Aorta (tissue), 5 donors: ENCODE results near the gene NRG3. TPM values are rescaled to one million over a fixed set of nuclear protein-coding genes. Genes with fewer than 3 reads are reported as not detected.

Experiments used
- ATAC-seq: fragments of 200-7000 bp; cut with Tn5 transposase; one replicate; pipeline ENCODE4 v1.9.1; 2022; ENCODE audit warnings: moderate library complexity; ENCODE audit not compliant: low FRiP score
- DNase-seq, 2 donors: peaks; one replicate each; pipeline ENCODE4 v3.0.0-alpha.2; 2020
- H3K27ac ChIP-seq, 2 donors: one replicate each; pipeline ENCODE4 v1.5.1; 2013; ENCODE audit warnings: low read length in 2 of 2, mild to moderate bottlenecking in 2 of 2, moderate library complexity in 2 of 2, control low read depth in 1 of 2, inconsistent platforms in 1 of 2, low read depth in 1 of 2
- H3K27me3 ChIP-seq, 2 donors: one replicate each; pipeline ENCODE4 v1.6.1; 2013; ENCODE audit warnings: control low read depth in 1 of 2, low read length in 1 of 2, mild to moderate bottlenecking in 1 of 2, moderate library complexity in 1 of 2; ENCODE audit not compliant: insufficient read depth in 2 of 2, control insufficient read depth in 1 of 2
- H3K36me3 ChIP-seq, 2 donors: one replicate each; pipeline ENCODE4 v1.6.1; 2013; ENCODE audit warnings: control low read depth in 1 of 2, low read length in 1 of 2, mild to moderate bottlenecking in 1 of 2; ENCODE audit not compliant: insufficient read depth in 2 of 2, control insufficient read depth in 1 of 2
- H3K4me1 ChIP-seq, 2 donors: one replicate each; pipeline ENCODE4 v1.6.1; 2013; ENCODE audit warnings: low read length in 2 of 2, control low read depth in 1 of 2, mild to moderate bottlenecking in 1 of 2, moderate library complexity in 1 of 2; ENCODE audit not compliant: insufficient read depth in 2 of 2, control insufficient read depth in 1 of 2
- H3K4me3 ChIP-seq, 2 donors: one replicate each; pipeline ENCODE4 v1.5.1; 2013; ENCODE audit warnings: low read length in 2 of 2, control low read depth in 1 of 2, mild to moderate bottlenecking in 1 of 2
- H3K9me3 ChIP-seq: one replicate; pipeline ENCODE4 v1.6.1; 2013; ENCODE audit warnings: mild to moderate bottlenecking, low read length; ENCODE audit not compliant: control insufficient read depth
- WGBS, 2 donors: extraction: QIAGEN DNeasy Blood & Tissue Kit; methylation state at CpG; one replicate each; pipeline ENCODE4 v1.1.7; 2013; 5-methylcytosine and 5-hydroxymethylcytosine counted together
- intact Hi-C, 2 donors: fragments of 100-400 bp; cut with DNase I; formaldehyde crosslinking; loops; one replicate each; pipeline versions ENCODE4 v1.14.2 to v1.15.0; 2022
- polyA plus RNA-seq, 2 donors: library from polyadenylated mRNA; stranded (reverse); fragments of 200-250 nt; gene quantifications; one replicate each; pipeline ENCODE4 v1.2.3, GENCODE V29; 2013
- total RNA-seq, 2 donors: library from RNA; stranded (reverse); fragmentation: NEBNext Ultra II Directional; extraction: Animal tissue kit (Norgen Biotek cat#: 25700); gene quantifications; one replicate each; pipeline ENCODE4 v1.2.1, GENCODE V29; 2021
- donor health status: healthy with polysubstance abuse.
- donor health status: Bipolar disorder and iron deficiency.
- donor health status: DM: no; HTN: no; CAD: no.
- donor health status: DM: no; HTN: no; CAD: no.
- donor health status: DM: yes; HTN: yes; CAD: no.

Gene NRG3
- total and polyA plus RNA-seq, 4 donors: 0.50 to 1.1 (median 0.84) TPM

DNA sequence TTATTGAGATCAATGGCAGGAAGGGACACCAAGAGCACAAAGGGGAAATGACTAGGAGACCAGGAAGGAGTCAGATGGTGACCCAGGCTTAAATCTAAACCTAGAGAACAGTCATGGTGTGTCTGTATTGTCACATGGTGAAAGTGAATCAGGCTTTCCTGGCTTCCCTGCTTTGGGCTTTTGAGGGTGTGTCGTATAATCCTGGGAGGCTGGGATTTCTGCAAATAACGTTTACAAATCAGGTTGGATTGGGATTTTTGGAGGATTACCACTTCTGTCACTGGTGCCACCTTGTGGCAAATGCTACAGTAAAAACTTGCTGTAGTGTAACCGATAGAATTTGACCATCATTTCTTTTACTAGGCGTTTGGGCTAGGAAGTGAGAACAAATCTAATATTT is 502.6 kb downstream of the NRG3 start:
- Histone ChIP-seq H3K36me3 (no peaks in the 10 kb centered on the region), H3K9me3 (no peaks in the 10 kb centered on the region), H3K4me1 (peaks cover 0 to 4% of the 10 kb centered on the region in 2 donors), H3K27me3 (no peaks in the 10 kb centered on the region), H3K27ac (no peak overlapping the region), H3K4me3 (no peak overlapping the region)
- 48 to 52% methylated on average over 4 of the region's 4 CpGs for WGBS, 2 donors
- intact Hi-C loops: no loop called here
- no peak for DNase-seq
- ATAC-seq: no peak

DNA sequence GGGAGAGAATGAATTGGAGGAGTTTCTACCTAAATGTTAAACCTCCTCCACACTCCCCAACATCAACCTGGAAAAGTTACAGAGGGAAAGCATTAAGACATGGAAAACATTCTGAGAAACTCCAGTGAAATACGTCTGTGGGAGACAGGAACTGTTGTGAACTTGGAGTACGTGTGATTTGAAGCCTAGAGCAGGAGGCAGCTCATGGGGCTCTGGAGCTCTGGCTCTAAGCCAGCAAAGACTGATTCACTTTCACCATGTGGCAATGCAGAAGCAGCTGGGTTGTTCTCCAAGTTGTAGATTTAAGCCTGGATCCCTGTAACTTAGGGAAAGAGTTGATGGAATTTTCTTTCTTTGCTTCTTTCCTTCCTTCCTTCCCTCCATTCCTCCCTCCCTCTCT is 503.2 kb downstream of the NRG3 start:
- intact Hi-C loops: no loop called here
- Histone ChIP-seq H3K4me1 (peaks cover 0 to 4% of the 10 kb centered on the region in 2 donors), H3K27ac (no peak overlapping the region), H3K9me3 (no peaks in the 10 kb centered on the region), H3K4me3 (no peak overlapping the region), H3K36me3 (no peaks in the 10 kb centered on the region), H3K27me3 (no peaks in the 10 kb centered on the region)
- ATAC-seq: peak; percentile 64
- WGBS, 2 donors: 5% methylated on average over 2 of the region's 2 CpGs
- peak in 1 of 2 donors; percentile 61 for DNase-seq

DNA sequence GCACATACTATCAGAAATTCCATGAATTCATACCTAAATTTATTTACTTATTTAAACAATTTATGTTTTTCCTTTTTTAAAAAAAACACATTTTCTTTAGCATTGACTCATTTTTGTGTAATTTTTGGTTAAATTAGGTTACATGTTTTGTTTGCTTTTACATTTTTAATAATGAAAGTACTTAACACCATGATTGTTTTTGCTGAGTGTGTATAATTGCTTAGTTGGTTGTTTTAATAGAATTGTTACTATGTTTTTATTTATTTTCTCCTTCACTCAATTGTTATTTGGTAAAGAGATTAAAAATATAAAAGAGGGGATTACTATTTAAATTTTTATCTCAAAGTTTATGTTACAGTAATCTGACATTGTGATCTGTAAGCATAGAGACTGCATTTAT is 508.4 kb downstream of the NRG3 start:
- H3K36me3 ChIP-seq: no peaks in the 10 kb centered on the region
- no peaks in the 10 kb centered on the region for H3K4me1 ChIP-seq
- no peaks in the 10 kb centered on the region for H3K9me3 ChIP-seq
- no peak for ATAC-seq
- no peak overlapping the region for H3K4me3 ChIP-seq
- intact Hi-C loops: no loop called here
- H3K27me3 ChIP-seq: no peaks in the 10 kb centered on the region
- no peak overlapping the region for H3K27ac ChIP-seq
- DNase-seq: no peak

DNA sequence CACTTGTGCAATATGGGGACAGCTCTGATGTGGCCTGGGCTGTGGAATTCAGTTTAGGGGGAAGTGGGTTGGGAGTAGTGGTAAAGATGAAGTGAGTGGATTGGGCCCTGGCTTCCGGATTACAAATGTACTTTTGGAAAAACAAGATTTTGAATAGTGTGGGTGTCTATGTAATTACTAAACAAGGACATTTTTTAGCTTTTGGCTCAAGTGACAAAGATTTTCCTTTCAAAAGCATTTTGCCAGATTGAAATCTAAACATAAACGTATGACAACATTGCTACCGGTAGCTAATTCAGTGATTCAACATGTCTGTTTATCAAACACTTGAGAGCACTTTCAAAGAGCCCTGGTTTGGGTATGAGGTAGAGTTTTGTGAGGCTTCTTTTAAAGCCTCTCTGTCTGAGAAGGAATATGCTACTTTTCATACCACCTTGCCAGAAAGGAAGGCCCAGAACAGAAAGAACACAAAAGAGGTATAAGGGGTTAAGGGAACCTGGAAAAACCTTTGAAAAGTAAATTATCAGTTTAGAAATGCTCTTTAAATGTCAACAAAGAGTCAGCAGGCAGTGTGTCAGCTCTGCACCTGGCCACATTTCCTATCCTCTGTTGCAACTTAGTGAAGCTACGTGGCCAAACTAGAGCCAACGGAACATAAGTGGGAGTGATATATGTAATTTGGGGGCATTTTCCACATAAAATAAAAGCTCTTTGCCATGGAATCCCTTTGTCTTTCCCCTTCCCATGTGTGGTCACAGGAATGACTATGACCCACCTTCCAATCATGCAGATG is 516.1 kb downstream of the NRG3 start:
- intact Hi-C loops: no loop called here
- Histone ChIP-seq H3K27ac (no peak overlapping the region), H3K4me3 (no peak overlapping the region), H3K27me3 (no peaks in the 10 kb centered on the region), H3K4me1 (no peaks in the 10 kb centered on the region), H3K36me3 (no peaks in the 10 kb centered on the region), H3K9me3 (no peaks in the 10 kb centered on the region)
- ATAC-seq: no peak
- WGBS, 2 donors: 73 to 77% methylated on average over 5 of the region's 5 CpGs
- no peak for DNase-seq

DNA sequence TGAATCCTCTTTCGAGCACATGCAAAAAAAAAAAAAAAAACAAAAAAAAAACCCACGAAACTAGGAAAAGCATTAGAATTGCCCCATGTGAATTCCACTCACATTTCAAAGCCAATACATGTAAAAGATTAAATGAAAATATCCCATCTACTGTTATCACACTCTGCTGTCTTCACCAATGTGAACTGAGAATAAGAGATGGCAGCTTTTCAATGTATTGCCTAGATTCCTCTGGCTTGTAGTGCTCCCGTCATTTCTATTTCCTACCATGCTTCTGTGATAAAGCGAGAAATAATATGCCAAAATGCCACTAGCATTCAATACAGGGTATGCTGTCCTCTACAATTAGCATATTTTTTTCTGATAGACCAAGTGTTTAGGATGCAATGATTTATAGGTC is 517.0 kb downstream of the NRG3 start:
- H3K4me1 ChIP-seq: no peaks in the 10 kb centered on the region
- no peak overlapping the region for H3K27ac ChIP-seq
- H3K27me3 ChIP-seq: no peaks in the 10 kb centered on the region
- no peak overlapping the region for H3K4me3 ChIP-seq
- H3K36me3 ChIP-seq: no peaks in the 10 kb centered on the region
- WGBS, 2 donors: 61 to 79% methylated on average over 4 of the region's 4 CpGs
- no peak for DNase-seq
- H3K9me3 ChIP-seq: no peaks in the 10 kb centered on the region
- no peak for ATAC-seq
- intact Hi-C loops: no loop called here

DNA sequence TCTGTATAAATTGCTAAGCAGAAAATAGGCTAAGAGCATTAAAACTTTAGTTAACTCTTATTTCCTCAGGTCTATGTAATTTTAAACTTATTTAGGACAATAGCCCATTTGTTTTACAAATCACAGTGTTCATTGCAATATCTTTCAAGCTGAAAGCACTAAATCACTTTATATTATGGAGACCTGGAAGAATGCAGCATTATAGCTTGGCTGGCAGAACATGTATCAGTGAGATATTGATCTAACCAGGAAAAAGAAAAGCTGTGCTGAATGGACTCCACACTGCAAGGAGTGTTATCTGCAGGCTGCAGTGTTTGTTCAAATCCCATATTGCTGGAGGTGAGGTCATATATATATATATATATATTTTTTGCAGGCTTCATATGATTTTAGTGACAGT is 517.5 kb downstream of the NRG3 start:
- Histone ChIP-seq H3K27me3 (no peaks in the 10 kb centered on the region), H3K36me3 (no peaks in the 10 kb centered on the region), H3K4me1 (no peaks in the 10 kb centered on the region), H3K27ac (no peak overlapping the region), H3K4me3 (no peak overlapping the region), H3K9me3 (no peaks in the 10 kb centered on the region)
- no peak for ATAC-seq
- no peak for DNase-seq
- intact Hi-C loops: no loop called here

DNA sequence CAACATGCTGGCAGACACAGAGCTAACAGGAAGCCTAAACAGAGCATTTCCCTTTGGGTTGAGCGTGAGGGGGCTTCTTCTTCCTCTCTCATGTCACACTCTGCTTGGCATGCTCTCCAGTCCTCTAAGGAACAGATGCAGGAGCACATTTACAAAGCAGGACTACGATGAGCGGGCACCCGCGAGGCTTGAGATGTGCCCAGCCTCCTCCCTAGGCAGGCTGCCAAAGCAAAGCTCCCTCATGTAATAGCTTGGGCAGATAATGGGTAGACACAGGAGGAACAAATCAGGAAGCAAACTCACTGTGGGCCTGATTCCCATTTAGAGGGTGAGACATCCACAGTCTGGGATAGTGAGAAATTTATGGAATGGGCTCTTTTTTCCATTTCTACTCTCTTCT is 519.1 kb downstream of the NRG3 start:
- WGBS, 2 donors: 44 to 51% methylated on average over 5 of the region's 5 CpGs
- no peaks in the 10 kb centered on the region for H3K9me3 ChIP-seq
- DNase-seq: no peak
- ATAC-seq: no peak
- no peak overlapping the region for H3K27ac ChIP-seq
- no peaks in the 10 kb centered on the region for H3K27me3 ChIP-seq
- H3K4me3 ChIP-seq: no peak overlapping the region
- no peaks in the 10 kb centered on the region for H3K4me1 ChIP-seq
- no peaks in the 10 kb centered on the region for H3K36me3 ChIP-seq
- intact Hi-C loops: no loop called here

DNA sequence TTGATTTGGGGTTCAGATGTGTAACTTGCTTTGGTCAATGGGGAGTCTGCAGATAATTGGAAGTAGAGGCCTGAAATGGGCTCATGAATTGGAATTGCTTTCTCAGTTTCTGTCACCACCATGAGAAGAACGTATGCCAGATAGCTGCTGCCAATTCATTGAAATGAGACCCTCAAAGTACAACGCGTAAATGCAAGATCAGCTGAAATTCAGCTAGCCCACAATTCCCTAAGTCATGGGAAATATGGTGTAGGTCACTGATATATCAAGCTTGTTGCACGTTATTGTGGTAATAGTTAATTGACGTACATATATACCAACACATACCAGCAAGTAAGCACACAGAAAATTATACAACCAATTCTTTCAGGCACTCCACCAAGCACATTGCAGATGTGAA is 520.0 kb downstream of the NRG3 start:
- 94 to 98% methylated on average over 5 of the region's 5 CpGs for WGBS, 2 donors
- Histone ChIP-seq H3K27ac (no peak overlapping the region), H3K27me3 (no peaks in the 10 kb centered on the region), H3K9me3 (no peaks in the 10 kb centered on the region), H3K36me3 (no peaks in the 10 kb centered on the region), H3K4me3 (no peak overlapping the region), H3K4me1 (no peaks in the 10 kb centered on the region)
- DNase-seq (no peak), ATAC-seq (no peak)
- intact Hi-C loops: no loop called here

DNA sequence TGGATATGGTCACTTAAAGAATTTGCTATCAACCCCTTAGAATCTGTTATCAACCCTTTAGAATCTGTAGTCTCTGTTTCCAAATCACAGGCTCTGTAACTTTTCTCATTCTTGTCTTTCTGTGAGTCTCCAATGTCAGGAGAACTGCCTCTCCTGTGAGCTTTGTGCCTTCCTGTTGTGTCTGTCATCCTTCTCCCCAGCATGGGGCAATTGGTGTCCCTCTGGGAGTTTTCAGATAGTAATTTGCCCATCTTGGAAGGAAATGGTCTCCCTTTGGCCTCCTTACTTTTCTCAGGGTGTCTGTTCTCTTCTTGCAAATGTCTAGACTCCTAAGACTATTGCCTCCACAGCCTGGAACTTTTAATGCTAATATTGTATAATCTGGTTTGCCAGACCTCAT is 521.9 kb downstream of the NRG3 start:
- intact Hi-C loops: no loop called here
- ATAC-seq: no peak
- no peak for DNase-seq
- Histone ChIP-seq H3K36me3 (no peaks in the 10 kb centered on the region), H3K4me3 (no peak overlapping the region), H3K4me1 (no peaks in the 10 kb centered on the region), H3K27me3 (no peaks in the 10 kb centered on the region), H3K9me3 (no peaks in the 10 kb centered on the region), H3K27ac (no peak overlapping the region)
